Adrenal gland (tissue), 5 donors: Measurements from ENCODE around the gene MEOX1.

Source experiments
- POLR2A ChIP-seq, 2 donors: fragments of 450-650 bp; IDR thresholded peaks; one replicate each; pipeline ENCODE4 v1.6.1; 2017; ENCODE audit warnings: antibody characterized with exemption in 2 of 2, mild to moderate bottlenecking in 2 of 2, moderate library complexity in 1 of 2
- TF ChIP-seq, protein P1 (sequence below), 6 experiments: fragments of 450-650 bp in 4 of 6; fragments of 200-600 bp in 2 of 6; sonication (generic) in 1 of 6; IDR thresholded peaks; 1 replicate in 5 of 6; 2 replicates in 1 of 6; pipeline versions ENCODE4 v1.5.1 to v1.8.0; 2016 to 2021; ENCODE audit warnings: antibody characterized with exemption in 6 of 6, mild to moderate bottlenecking in 2 of 6, moderate library complexity in 1 of 6
- donor health status: DM: no; HTN: no; CAD: no.

DNA sequence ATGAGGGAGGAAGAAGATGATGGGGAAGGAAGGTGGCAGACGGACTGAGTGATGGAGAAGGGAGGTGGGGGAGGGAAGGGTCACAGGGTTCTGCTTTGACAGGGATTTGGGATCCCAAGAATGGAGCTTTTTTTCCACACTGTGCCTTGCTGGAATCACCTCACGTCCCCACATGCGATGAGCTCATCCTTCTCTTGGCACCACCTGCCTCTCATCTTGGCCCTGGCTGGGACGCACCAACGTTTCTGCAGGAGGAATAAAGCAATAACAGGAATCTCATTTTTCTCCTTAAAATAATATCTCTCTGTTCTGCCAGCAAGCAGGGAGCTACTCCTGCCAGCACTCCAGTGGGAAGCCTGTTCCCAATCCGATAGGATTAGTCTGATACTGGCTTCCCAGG is 47.8 kb downstream of the MEOX1 start:
- TF ChIP-seq, protein P1, sequence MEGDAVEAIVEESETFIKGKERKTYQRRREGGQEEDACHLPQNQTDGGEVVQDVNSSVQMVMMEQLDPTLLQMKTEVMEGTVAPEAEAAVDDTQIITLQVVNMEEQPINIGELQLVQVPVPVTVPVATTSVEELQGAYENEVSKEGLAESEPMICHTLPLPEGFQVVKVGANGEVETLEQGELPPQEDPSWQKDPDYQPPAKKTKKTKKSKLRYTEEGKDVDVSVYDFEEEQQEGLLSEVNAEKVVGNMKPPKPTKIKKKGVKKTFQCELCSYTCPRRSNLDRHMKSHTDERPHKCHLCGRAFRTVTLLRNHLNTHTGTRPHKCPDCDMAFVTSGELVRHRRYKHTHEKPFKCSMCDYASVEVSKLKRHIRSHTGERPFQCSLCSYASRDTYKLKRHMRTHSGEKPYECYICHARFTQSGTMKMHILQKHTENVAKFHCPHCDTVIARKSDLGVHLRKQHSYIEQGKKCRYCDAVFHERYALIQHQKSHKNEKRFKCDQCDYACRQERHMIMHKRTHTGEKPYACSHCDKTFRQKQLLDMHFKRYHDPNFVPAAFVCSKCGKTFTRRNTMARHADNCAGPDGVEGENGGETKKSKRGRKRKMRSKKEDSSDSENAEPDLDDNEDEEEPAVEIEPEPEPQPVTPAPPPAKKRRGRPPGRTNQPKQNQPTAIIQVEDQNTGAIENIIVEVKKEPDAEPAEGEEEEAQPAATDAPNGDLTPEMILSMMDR (IDR thresholded peaks at IDR 0.05), result no peak
- no peak for TF ChIP-seq POLR2A (IDR thresholded peaks at IDR 0.05)
